ENCODE measurements around the gene CBX3. TPM values are rescaled to one million over a fixed set of nuclear protein-coding genes. Genes with fewer than 3 reads are reported as not detected.

CBX3 gene
- total and polyA plus RNA-seq, 10 of the 15 experiments (the other 5 are each of a cell fraction or from before 2014, with no cell fraction given), result 153 to 307 (median 225) TPM

- TF ChIP-seq SKIL (IDR thresholded peaks at IDR 0.05; ENCODE audit: low read depth, poor library complexity, severe bottlenecking), result no peak
- TF ChIP-seq STAT3 (IDR thresholded peaks at IDR 0.05; ENCODE audit: low read depth, low read length), result no peak
- TF ChIP-seq CBX3 (IDR thresholded peaks at IDR 0.05; ENCODE audit: borderline replicate concordance, low read depth), result no peak
- TF ChIP-seq KDM1A (IDR thresholded peaks at IDR 0.05; ENCODE audit: borderline replicate concordance), result no peak
- TF ChIP-seq ZSCAN29 (IDR thresholded peaks at IDR 0.05), result peak; percentile 45; the same call in 1 of the 2 replicates
- no peak for TF ChIP-seq POLR2AphosphoS2 (IDR thresholded peaks at IDR 0.05; ENCODE audit: low read depth, low read length)
- no peak for TF ChIP-seq RELA (IDR thresholded peaks at IDR 0.05; ENCODE audit: borderline replicate concordance, partially characterized antibody)
- no peak for TF ChIP-seq EP300 (IDR thresholded peaks at IDR 0.05; ENCODE audit: borderline replicate concordance in 1 of 2, control insufficient read depth in 1 of 2, low read depth in 2 of 2, low read length in 2 of 2)
- no peak for TF ChIP-seq HDAC2 (IDR thresholded peaks at IDR 0.05)
- no peak; the same call in 1 of the 2 replicates for TF ChIP-seq BACH1 (IDR thresholded peaks at IDR 0.05; ENCODE audit: borderline replicate concordance)
- TF ChIP-seq ZZZ3 (IDR thresholded peaks at IDR 0.05; ENCODE audit: control insufficient read depth, insufficient read length, low read depth), result no peak
- no peak; the same call in 1 of the 2 replicates for TF ChIP-seq NR2F1 (conservative IDR thresholded peaks at IDR 0.05)
- no peak for TF ChIP-seq SREBF2 (IDR thresholded peaks at IDR 0.05; ENCODE audit: low read length)
- peak; percentile 37; the same call in 1 of the 2 replicates for TF ChIP-seq SMAD5 (IDR thresholded peaks at IDR 0.05; ENCODE audit: low read depth)
- no peak for TF ChIP-seq CEBPB (IDR thresholded peaks at IDR 0.05; ENCODE audit: borderline replicate concordance in 1 of 2, low read depth in 2 of 2, low read length in 2 of 2)
- TF ChIP-seq, protein P1, sequence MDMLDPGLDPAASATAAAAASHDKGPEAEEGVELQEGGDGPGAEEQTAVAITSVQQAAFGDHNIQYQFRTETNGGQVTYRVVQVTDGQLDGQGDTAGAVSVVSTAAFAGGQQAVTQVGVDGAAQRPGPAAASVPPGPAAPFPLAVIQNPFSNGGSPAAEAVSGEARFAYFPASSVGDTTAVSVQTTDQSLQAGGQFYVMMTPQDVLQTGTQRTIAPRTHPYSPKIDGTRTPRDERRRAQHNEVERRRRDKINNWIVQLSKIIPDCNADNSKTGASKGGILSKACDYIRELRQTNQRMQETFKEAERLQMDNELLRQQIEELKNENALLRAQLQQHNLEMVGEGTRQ (IDR thresholded peaks at IDR 0.05; ENCODE audit: borderline replicate concordance, low read depth, low read length), result no peak
- no peak for TF ChIP-seq CBX5 (IDR thresholded peaks at IDR 0.05; ENCODE audit: low read depth)
- no peak for TF ChIP-seq MEF2A (IDR thresholded peaks at IDR 0.05; ENCODE audit: insufficient read depth, low read depth, low read length)
- TF ChIP-seq MEF2B (IDR thresholded peaks at IDR 0.05; ENCODE audit: partially characterized antibody, poor library complexity, severe bottlenecking), result no peak
- TF ChIP-seq ETV6 (conservative IDR thresholded peaks at IDR 0.05 in 1 of 2, IDR thresholded peaks at IDR 0.05 in 1 of 2; ENCODE audit: borderline replicate concordance in 1 of 2, low read depth in 1 of 2), result no peak
- TF ChIP-seq PML (IDR thresholded peaks at IDR 0.05; ENCODE audit: low read length), result no peak
- TF ChIP-seq CREB1 (IDR thresholded peaks at IDR 0.05; ENCODE audit: low read depth), result no peak
- TF ChIP-seq NR2C2 (IDR thresholded peaks at IDR 0.05; ENCODE audit: borderline replicate concordance, control insufficient read depth, insufficient read length, low read depth), result no peak
- TF ChIP-seq MXI1 (IDR thresholded peaks at IDR 0.05; ENCODE audit: low read depth, low read length), result peak; percentile 31; the same call in 1 of the 2 replicates
These were observed 49.4 kb upstream of the CBX3 start, which contains the start of gene NFE2L3 (continued) for GRCh38 chr7:26151953-26152781.

Measured in GM12878 (cell line).